ENCODE measurements around the gene TCF7L1. TPM values are rescaled to one million over a fixed set of nuclear protein-coding genes. Genes with fewer than 3 reads are reported as not detected.

Gene TCF7L1
- total and polyA plus RNA-seq, 2 of the 13 experiments (the other 11 are each of a cell fraction or from before 2014, with no cell fraction given): 0.04 to 0.15 TPM

- TF ChIP-seq ZBTB40 (IDR thresholded peaks at IDR 0.05) (no peak), ZBTB40 (CRISPR knock-in tag; IDR thresholded peaks at IDR 0.05) (no peak; the same call in 1 of the 2 replicates), TOPORS (CRISPR knock-in tag; IDR thresholded peaks at IDR 0.05) (no peak), ZMYM2 (CRISPR knock-in tag; IDR thresholded peaks at IDR 0.05) (peak; percentile 30; the same call in 1 of the 2 replicates), ZNF720 (CRISPR knock-in tag; IDR thresholded peaks at IDR 0.05) (no peak), ZNF710 (CRISPR knock-in tag; IDR thresholded peaks at IDR 0.05; ENCODE audit: borderline replicate concordance) (peak; percentile 67; the same call in 1 of the 2 replicates), HDAC6 (IDR thresholded peaks at IDR 0.05; ENCODE audit: low read depth, low read length) (no peak; the same call in 1 of the 2 replicates), ZHX2 (IDR thresholded peaks at IDR 0.05; ENCODE audit: low read depth) (no peak), ZHX2 (CRISPR knock-in tag; IDR thresholded peaks at IDR 0.05; ENCODE audit: borderline replicate concordance) (no peak), HIVEP1 (CRISPR knock-in tag; IDR thresholded peaks at IDR 0.05) (no peak), ZNF724P (CRISPR knock-in tag; IDR thresholded peaks at IDR 0.05; ENCODE audit: borderline replicate concordance) (peak; percentile 32; the same call in 1 of the 2 replicates)
Measured at GRCh38 chr2:85324639-85325465, 191.7 kb downstream of the TCF7L1 start (continued).

All from HepG2 (cell line).